ENCODE data around the gene NFE2.
A peak's percentile ranks its signal among the peaks of the same experiment; 100 is the strongest.
"Not testable (repeated sequence)": the region's sequence is repeated elsewhere in the genome, so short reads cannot be mapped to it uniquely, and the experiment has no call there.

The NFE2 gene

GRCh38 chr12:54287261-54288157 is 13.3 kb downstream of the NFE2 start:
- Histone ChIP-seq H3K9me3 (ENCODE audit: control insufficient read depth, low read length) (no peaks in the 10 kb centered on the region), H3K9ac (ENCODE audit: low read length) (no peak overlapping the region), H3K36me3 (ENCODE audit: control insufficient read depth, insufficient read depth, low read length, severe bottlenecking) (peaks cover 58% of the 10 kb centered on the region), H3K27me3 (replicated peaks; ENCODE audit: control insufficient read depth, insufficient read depth, low read length) (no peaks in the 10 kb centered on the region), H3K4me3 (ENCODE audit: low read length) (no peak overlapping the region), H3K4me1 (ENCODE audit: control insufficient read depth, insufficient read depth, low read length) (peaks cover 36% of the 10 kb centered on the region)
- DNase-seq (ENCODE audit: low read depth) = no peak

- DNase-seq (ENCODE audit: low read depth) = no peak
- no peaks in the 10 kb centered on the region for H3K27me3 ChIP-seq (replicated peaks; ENCODE audit: control insufficient read depth, insufficient read depth, low read length)
- peak overlapping the region; percentile 14 for H3K4me3 ChIP-seq (ENCODE audit: low read length)
- H3K4me1 ChIP-seq (ENCODE audit: control insufficient read depth, insufficient read depth, low read length) = peaks cover 42% of the 10 kb centered on the region
- H3K9me3 ChIP-seq (ENCODE audit: control insufficient read depth, low read length) = no peaks in the 10 kb centered on the region
- H3K36me3 ChIP-seq (ENCODE audit: control insufficient read depth, insufficient read depth, low read length, severe bottlenecking) = peaks cover 70% of the 10 kb centered on the region
- H3K9ac ChIP-seq (ENCODE audit: low read length) = peak overlapping the region; percentile 58
Observed at GRCh38 chr12:54286042-54287030, 14.5 kb downstream of the NFE2 start.

- H3K9ac ChIP-seq (ENCODE audit: low read length) = peak overlapping the region; percentile 60
- peaks cover 42% of the 10 kb centered on the region for H3K4me1 ChIP-seq (ENCODE audit: control insufficient read depth, insufficient read depth, low read length)
- no peaks in the 10 kb centered on the region for H3K27me3 ChIP-seq (replicated peaks; ENCODE audit: control insufficient read depth, insufficient read depth, low read length)
- peak overlapping the region; percentile 66 for H3K4me3 ChIP-seq (ENCODE audit: low read length)
- peak; percentile 38 for DNase-seq (ENCODE audit: low read depth)
- peaks cover 71% of the 10 kb centered on the region for H3K36me3 ChIP-seq (ENCODE audit: control insufficient read depth, insufficient read depth, low read length, severe bottlenecking)
- no peaks in the 10 kb centered on the region for H3K9me3 ChIP-seq (ENCODE audit: control insufficient read depth, low read length)
Observed at GRCh38 chr12:54285150-54286041, 15.4 kb downstream of the NFE2 start.

GRCh38 chr12:54284070-54284780 is 16.6 kb downstream of the NFE2 start:
- H3K9me3 ChIP-seq (ENCODE audit: control insufficient read depth, low read length); H3K27me3 ChIP-seq (replicated peaks; ENCODE audit: control insufficient read depth, insufficient read depth, low read length); DNase-seq (ENCODE audit: low read depth): not testable (repeated sequence)
- H3K9ac ChIP-seq (ENCODE audit: low read length) = peak overlapping the region; percentile 100
- peaks cover 71% of the 10 kb centered on the region for H3K36me3 ChIP-seq (ENCODE audit: control insufficient read depth, insufficient read depth, low read length, severe bottlenecking)
- peaks cover 42% of the 10 kb centered on the region for H3K4me1 ChIP-seq (ENCODE audit: control insufficient read depth, insufficient read depth, low read length)
- peak overlapping the region; percentile 96 for H3K4me3 ChIP-seq (ENCODE audit: low read length)

GRCh38 chr12:54282949-54283593 is 17.7 kb downstream of the NFE2 start:
- DNase-seq (ENCODE audit: low read depth) = no peak
- Histone ChIP-seq H3K36me3 (ENCODE audit: control insufficient read depth, insufficient read depth, low read length, severe bottlenecking) (peaks cover 68% of the 10 kb centered on the region), H3K9me3 (ENCODE audit: control insufficient read depth, low read length) (no peaks in the 10 kb centered on the region), H3K27me3 (replicated peaks; ENCODE audit: control insufficient read depth, insufficient read depth, low read length) (no peaks in the 10 kb centered on the region), H3K9ac (ENCODE audit: low read length) (peak overlapping the region; percentile 100), H3K4me3 (ENCODE audit: low read length) (peak overlapping the region; percentile 96), H3K4me1 (ENCODE audit: control insufficient read depth, insufficient read depth, low read length) (peaks cover 51% of the 10 kb centered on the region)

GRCh38 chr12:54281694-54282093 is 19.1 kb downstream of the NFE2 start:
- not testable (repeated sequence) for DNase-seq (ENCODE audit: low read depth); H3K27me3 ChIP-seq (replicated peaks; ENCODE audit: control insufficient read depth, insufficient read depth, low read length); H3K9me3 ChIP-seq (ENCODE audit: control insufficient read depth, low read length)
- Histone ChIP-seq H3K36me3 (ENCODE audit: control insufficient read depth, insufficient read depth, low read length, severe bottlenecking) (peaks cover 54% of the 10 kb centered on the region), H3K4me1 (ENCODE audit: control insufficient read depth, insufficient read depth, low read length) (peaks cover 52% of the 10 kb centered on the region), H3K4me3 (ENCODE audit: low read length) (peak overlapping the region; percentile 96), H3K9ac (ENCODE audit: low read length) (peak overlapping the region; percentile 100)

- H3K36me3 ChIP-seq (ENCODE audit: control insufficient read depth, insufficient read depth, low read length, severe bottlenecking) = peaks cover 50% of the 10 kb centered on the region
- peak overlapping the region; percentile 96 for H3K4me3 ChIP-seq (ENCODE audit: low read length)
Observed at GRCh38 chr12:54281261-54281638, 19.6 kb downstream of the NFE2 start.

GRCh38 chr12:54280468-54281260 is 20.2 kb downstream of the NFE2 start, which contains the start of gene HNRNPA1:
TSS of gene HNRNPA1 (plus strand) at chr12:54280726. CDS start at chr12:54280808, 82 bp downstream.
- no peaks in the 10 kb centered on the region for H3K9me3 ChIP-seq (ENCODE audit: control insufficient read depth, low read length)
- H3K27me3 ChIP-seq (replicated peaks; ENCODE audit: control insufficient read depth, insufficient read depth, low read length) = no peaks in the 10 kb centered on the region
- peak within 1 kb of the TSS; percentile 100 for H3K9ac ChIP-seq (ENCODE audit: low read length)
- H3K4me1 ChIP-seq (ENCODE audit: control insufficient read depth, insufficient read depth, low read length) = peaks cover 46% of the 10 kb centered on the region
- DNase-seq (ENCODE audit: low read depth) = peak; percentile 99
- peaks cover 45% of the 10 kb centered on the region for H3K36me3 ChIP-seq (ENCODE audit: control insufficient read depth, insufficient read depth, low read length, severe bottlenecking)
- H3K4me3 ChIP-seq (ENCODE audit: low read length) = peak within 1 kb of the TSS; percentile 96

More at GRCh38 chr12:54281261-54281638, 19.6 kb downstream of the NFE2 start:
- DNase-seq (ENCODE audit: low read depth); H3K27me3 ChIP-seq (replicated peaks; ENCODE audit: control insufficient read depth, insufficient read depth, low read length); H3K9me3 ChIP-seq (ENCODE audit: control insufficient read depth, low read length): not testable (repeated sequence)
- Histone ChIP-seq H3K9ac (ENCODE audit: low read length) (peak overlapping the region; percentile 100), H3K4me1 (ENCODE audit: control insufficient read depth, insufficient read depth, low read length) (peaks cover 51% of the 10 kb centered on the region)

Data from adipocyte (in vitro differentiated cells).